ENCODE measurements around the gene GBX1.

GRCh38 chr7:151208253-151208862, 40.9 kb upstream of the GBX1 start:
- TF ChIP-seq, protein P1, sequence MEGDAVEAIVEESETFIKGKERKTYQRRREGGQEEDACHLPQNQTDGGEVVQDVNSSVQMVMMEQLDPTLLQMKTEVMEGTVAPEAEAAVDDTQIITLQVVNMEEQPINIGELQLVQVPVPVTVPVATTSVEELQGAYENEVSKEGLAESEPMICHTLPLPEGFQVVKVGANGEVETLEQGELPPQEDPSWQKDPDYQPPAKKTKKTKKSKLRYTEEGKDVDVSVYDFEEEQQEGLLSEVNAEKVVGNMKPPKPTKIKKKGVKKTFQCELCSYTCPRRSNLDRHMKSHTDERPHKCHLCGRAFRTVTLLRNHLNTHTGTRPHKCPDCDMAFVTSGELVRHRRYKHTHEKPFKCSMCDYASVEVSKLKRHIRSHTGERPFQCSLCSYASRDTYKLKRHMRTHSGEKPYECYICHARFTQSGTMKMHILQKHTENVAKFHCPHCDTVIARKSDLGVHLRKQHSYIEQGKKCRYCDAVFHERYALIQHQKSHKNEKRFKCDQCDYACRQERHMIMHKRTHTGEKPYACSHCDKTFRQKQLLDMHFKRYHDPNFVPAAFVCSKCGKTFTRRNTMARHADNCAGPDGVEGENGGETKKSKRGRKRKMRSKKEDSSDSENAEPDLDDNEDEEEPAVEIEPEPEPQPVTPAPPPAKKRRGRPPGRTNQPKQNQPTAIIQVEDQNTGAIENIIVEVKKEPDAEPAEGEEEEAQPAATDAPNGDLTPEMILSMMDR (conservative IDR thresholded peaks at IDR 0.05), result no peak
- no peak for TF ChIP-seq ZFX (IDR thresholded peaks at IDR 0.05)
